Mammary epithelial cell (primary cell): Measurements from ENCODE around the gene ARHGEF4.

Source experiments
- EZH2 ChIP-seq: IDR thresholded peaks from 2 replicates; pipeline ENCODE4 v1.6.1; 2012; ENCODE audit warnings: low read length, inconsistent platforms, borderline replicate concordance
- TF ChIP-seq, protein P1 (sequence below), 2 donors: IDR thresholded peaks in 1 of 2; conservative IDR thresholded peaks in 1 of 2; 2 replicates each; pipeline ENCODE4 v1.5.1; 2011 to 2012; ENCODE audit warnings: inconsistent platforms in 2 of 2, low read length in 2 of 2, mild to moderate bottlenecking in 2 of 2, control low read depth in 1 of 2, low read depth in 1 of 2; ENCODE audit not compliant: insufficient read depth in 1 of 2; ENCODE audit errors: extremely low read depth in 1 of 2

DNA sequence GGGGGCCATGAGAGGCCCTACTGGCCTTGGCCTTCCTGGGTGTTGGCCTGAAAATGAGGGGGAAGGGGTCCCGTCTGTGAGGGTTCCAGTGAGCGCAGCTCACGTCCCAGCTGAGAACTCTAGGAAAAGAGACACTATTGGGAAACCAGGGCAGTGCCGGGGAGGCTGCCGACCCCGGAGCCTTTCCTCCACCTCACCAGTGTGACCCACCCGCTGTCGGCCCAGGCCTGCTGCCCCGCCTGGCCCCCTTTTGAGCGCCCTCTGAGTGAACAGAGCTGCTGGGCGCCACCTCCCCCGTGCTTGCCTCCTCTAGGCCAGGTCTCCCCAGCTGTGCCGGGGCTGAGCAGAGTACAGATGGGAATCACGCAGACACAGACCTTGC is 17.5 kb upstream of the ARHGEF4 start:
- TF ChIP-seq, protein P1, sequence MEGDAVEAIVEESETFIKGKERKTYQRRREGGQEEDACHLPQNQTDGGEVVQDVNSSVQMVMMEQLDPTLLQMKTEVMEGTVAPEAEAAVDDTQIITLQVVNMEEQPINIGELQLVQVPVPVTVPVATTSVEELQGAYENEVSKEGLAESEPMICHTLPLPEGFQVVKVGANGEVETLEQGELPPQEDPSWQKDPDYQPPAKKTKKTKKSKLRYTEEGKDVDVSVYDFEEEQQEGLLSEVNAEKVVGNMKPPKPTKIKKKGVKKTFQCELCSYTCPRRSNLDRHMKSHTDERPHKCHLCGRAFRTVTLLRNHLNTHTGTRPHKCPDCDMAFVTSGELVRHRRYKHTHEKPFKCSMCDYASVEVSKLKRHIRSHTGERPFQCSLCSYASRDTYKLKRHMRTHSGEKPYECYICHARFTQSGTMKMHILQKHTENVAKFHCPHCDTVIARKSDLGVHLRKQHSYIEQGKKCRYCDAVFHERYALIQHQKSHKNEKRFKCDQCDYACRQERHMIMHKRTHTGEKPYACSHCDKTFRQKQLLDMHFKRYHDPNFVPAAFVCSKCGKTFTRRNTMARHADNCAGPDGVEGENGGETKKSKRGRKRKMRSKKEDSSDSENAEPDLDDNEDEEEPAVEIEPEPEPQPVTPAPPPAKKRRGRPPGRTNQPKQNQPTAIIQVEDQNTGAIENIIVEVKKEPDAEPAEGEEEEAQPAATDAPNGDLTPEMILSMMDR (conservative IDR thresholded peaks at IDR 0.05 in 1 of 2, IDR thresholded peaks at IDR 0.05 in 1 of 2; ENCODE audit: extremely low read depth in 1 of 2, insufficient read depth in 1 of 2, low read depth in 1 of 2, low read length in 2 of 2), result no peak
- no peak for TF ChIP-seq EZH2
